NB4 (cell line): ENCODE results near the gene SPOP.

Experiments
- CTCF ChIP-seq: IDR thresholded peaks from one replicate; pipeline ENCODE4 v1.5.1; 2012; ENCODE audit warnings: low read depth, low read length
- MAX ChIP-seq: IDR thresholded peaks from 2 replicates; pipeline ENCODE4 v1.6.1; 2011; ENCODE audit warnings: low read depth, low read length
- MYC ChIP-seq: IDR thresholded peaks from 2 replicates; pipeline ENCODE4 v1.6.1; 2011; ENCODE audit warnings: low read depth, low read length
- POLR2A ChIP-seq: IDR thresholded peaks from 2 replicates; pipeline ENCODE4 v1.6.1; 2011; ENCODE audit warnings: mild to moderate bottlenecking; ENCODE audit not compliant: insufficient read length; ENCODE audit errors: extremely low read depth

GRCh38 chr17:49717371-49717861, 39.5 kb upstream of the SPOP start:
- TF ChIP-seq CTCF, result no peak
- TF ChIP-seq MYC, result no peak
- no peak for TF ChIP-seq POLR2A
- no peak for TF ChIP-seq MAX
